ENCODE results near the gene RANBP17.
"Not testable (repeated sequence)": the region's sequence is repeated elsewhere in the genome, so short reads cannot be mapped to it uniquely, and the experiment has no call there.

Gene RANBP17

GRCh38 chr5:170867825-170868224 lies 6.0 kb downstream of the RANBP17 start:
- DNase-seq (ENCODE audit: low spot score): no peak

GRCh38 chr5:170870390-170870789 lies 8.6 kb downstream of the RANBP17 start:
- not testable (repeated sequence) for DNase-seq (ENCODE audit: low spot score)

GRCh38 chr5:170874017-170874416 lies 12.2 kb downstream of the RANBP17 start:
- no peak for DNase-seq (ENCODE audit: low spot score)

GRCh38 chr5:170875811-170876210 lies 14.0 kb downstream of the RANBP17 start:
- DNase-seq (ENCODE audit: low spot score): no peak

GRCh38 chr5:170880084-170880483 lies 18.3 kb downstream of the RANBP17 start:
- no peak for DNase-seq (ENCODE audit: low spot score)

GRCh38 chr5:170882345-170882744 lies 20.5 kb downstream of the RANBP17 start:
- DNase-seq (ENCODE audit: low spot score): no peak

GRCh38 chr5:170885256-170885655 lies 23.4 kb downstream of the RANBP17 start:
- no peak for DNase-seq (ENCODE audit: low spot score)

GRCh38 chr5:170885809-170886208 lies 24.0 kb downstream of the RANBP17 start:
- no peak for DNase-seq (ENCODE audit: low spot score)

- no peak for DNase-seq (ENCODE audit: low spot score)
Observed at GRCh38 chr5:170886210-170886894, 24.5 kb downstream of the RANBP17 start.

GRCh38 chr5:170892196-170892595 lies 30.4 kb downstream of the RANBP17 start:
- no peak for DNase-seq (ENCODE audit: low spot score)

GRCh38 chr5:170894665-170895064 lies 32.8 kb downstream of the RANBP17 start:
- DNase-seq (ENCODE audit: low spot score): no peak

- no peak for DNase-seq (ENCODE audit: low spot score)
Observed at GRCh38 chr5:170896779-170897178, 35.0 kb downstream of the RANBP17 start.

GRCh38 chr5:170903075-170903474 lies 41.3 kb downstream of the RANBP17 start:
- no peak for DNase-seq (ENCODE audit: low spot score)

GRCh38 chr5:170907758-170908157 lies 45.9 kb downstream of the RANBP17 start:
- no peak for DNase-seq (ENCODE audit: low spot score)

- DNase-seq (ENCODE audit: low spot score): no peak
Observed at GRCh38 chr5:170913573-170913972, 51.8 kb downstream of the RANBP17 start.

GRCh38 chr5:170917113-170917512 lies 55.3 kb downstream of the RANBP17 start:
- no peak for DNase-seq (ENCODE audit: low spot score)

- no peak for DNase-seq (ENCODE audit: low spot score)
Observed at GRCh38 chr5:170920196-170920595, 58.4 kb downstream of the RANBP17 start.

- not testable (repeated sequence) for DNase-seq (ENCODE audit: low spot score)
Observed at GRCh38 chr5:170922331-170922730, 60.5 kb downstream of the RANBP17 start.

- no peak for DNase-seq (ENCODE audit: low spot score)
Observed at GRCh38 chr5:170923910-170924620, 62.2 kb downstream of the RANBP17 start.

GRCh38 chr5:170935534-170936218 lies 73.9 kb downstream of the RANBP17 start:
- not testable (repeated sequence) for DNase-seq (ENCODE audit: low spot score)

GRCh38 chr5:170937072-170937471 lies 75.3 kb downstream of the RANBP17 start:
- no peak for DNase-seq (ENCODE audit: low spot score)

- no peak for DNase-seq (ENCODE audit: low spot score)
Observed at GRCh38 chr5:170937914-170938313, 76.1 kb downstream of the RANBP17 start.

GRCh38 chr5:170939178-170939577 lies 77.4 kb downstream of the RANBP17 start:
- DNase-seq (ENCODE audit: low spot score): no peak
